IMR-90 (cell line): ENCODE measurements around the gene REST. TPM values are rescaled to one million over a fixed set of nuclear protein-coding genes. Genes with fewer than 3 reads are reported as not detected.

Source experiments
- ATAC-seq: fragments of 200-7000 bp; cut with Tn5 transposase; 2 replicates; pipeline ENCODE4 v1.9.1; 2020; ENCODE audit warnings: low read depth, mild to moderate bottlenecking, moderate library complexity
- BruUV-seq: library from RNA; stranded (reverse); fragments of 400-500 nt; replicated peaks from 2 replicates; lab custom pipeline; 2021; lab: Mats Ljungman, UMichigan
- CTCF ChIA-PET: fragments of 300-600 bp; formaldehyde crosslinking; extraction: SDS; loops from one replicate; lab custom pipeline; 2021; ENCODE audit warnings: antibody characterized with exemption; lab: Yijun Ruan, JAX
- POLR2A ChIA-PET: fragments of 300-600 bp; sonication (Branson Sonifier 250); formaldehyde crosslinking; loops from one replicate; lab custom pipeline; 2022; ENCODE audit warnings: antibody characterized with exemption; ENCODE audit not compliant: unreplicated experiment; lab: Charles Lee
- DNase-seq: peaks from one replicate; pipeline ENCODE4 v3.0.0; 2013
- H2AFZ ChIP-seq: replicated peaks from 2 replicates; pipeline ENCODE3; 2013; ENCODE audit warnings: low read length, mild to moderate bottlenecking; ENCODE audit not compliant: poor library complexity
- H2AK5ac ChIP-seq: 2 replicates; pipeline ENCODE4 v1.6.1; 2013; ENCODE audit warnings: low read depth, low read length, inconsistent platforms
- H2AK9ac ChIP-seq: replicated peaks from 2 replicates; pipeline ENCODE3; 2013; ENCODE audit warnings: mild to moderate bottlenecking, low read depth, low read length, moderate library complexity; ENCODE audit not compliant: poor library complexity
- H2BK120ac ChIP-seq: 2 replicates; pipeline ENCODE4 v1.6.1; 2013; ENCODE audit warnings: low read depth, low read length, inconsistent platforms
- H2BK15ac ChIP-seq: 3 replicates; pipeline ENCODE4 v1.6.1; 2013; ENCODE audit warnings: low read depth, low read length, inconsistent platforms
- H2BK20ac ChIP-seq: 2 replicates; pipeline ENCODE4 v1.6.1; 2013; ENCODE audit warnings: low read depth, mild to moderate bottlenecking, inconsistent platforms, low read length, moderate library complexity
- H2BK5ac ChIP-seq: 2 replicates; pipeline ENCODE4 v1.6.1; 2013; ENCODE audit warnings: mild to moderate bottlenecking, low read depth, low read length, inconsistent platforms; ENCODE audit not compliant: poor library complexity, severe bottlenecking
- H3K14ac ChIP-seq: replicated peaks from 2 replicates; pipeline ENCODE4 v1.6.1; 2013; ENCODE audit warnings: low read depth, low read length, inconsistent platforms
- H3K18ac ChIP-seq: 2 replicates; pipeline ENCODE4 v1.6.1; 2013; ENCODE audit warnings: low read depth, low read length, control low read depth
- H3K23ac ChIP-seq: 2 replicates; pipeline ENCODE4 v1.6.1; 2013; ENCODE audit warnings: low read depth, low read length, inconsistent platforms
- H3K27ac ChIP-seq: 2 replicates; pipeline ENCODE4 v1.5.1; 2013; ENCODE audit warnings: mild to moderate bottlenecking, control low read depth, low read length; ENCODE audit not compliant: insufficient read depth
- H3K27me3 ChIP-seq: 2 replicates; pipeline ENCODE4 v1.6.1; 2013; ENCODE audit warnings: low read length; ENCODE audit not compliant: control insufficient read depth, insufficient read depth
- H3K36me3 ChIP-seq: 2 replicates; pipeline ENCODE4 v1.6.1; 2013; ENCODE audit warnings: low read length, mixed read lengths; ENCODE audit not compliant: control insufficient read depth, insufficient read depth
- H3K4ac ChIP-seq: 2 replicates; pipeline ENCODE4 v1.6.1; 2013; ENCODE audit warnings: low read depth, low read length, inconsistent platforms
- H3K4me1 ChIP-seq: 2 replicates; pipeline ENCODE4 v1.6.1; 2013; ENCODE audit warnings: low read length, mixed read lengths; ENCODE audit not compliant: control insufficient read depth, insufficient read depth
- H3K4me2 ChIP-seq: 2 replicates; pipeline ENCODE4 v1.6.1; 2013; ENCODE audit warnings: low read depth, mild to moderate bottlenecking, control low read depth, low read length, moderate library complexity
- H3K4me3 ChIP-seq: 2 replicates; pipeline ENCODE4 v1.5.1; 2013; ENCODE audit warnings: low read depth, mild to moderate bottlenecking, control low read depth, low read length, moderate library complexity; ENCODE audit not compliant: insufficient read depth
- H3K56ac ChIP-seq: 2 replicates; pipeline ENCODE4 v1.6.1; 2013; ENCODE audit warnings: low read length, inconsistent platforms; ENCODE audit not compliant: insufficient read depth; ENCODE audit errors: extremely low read depth
- H3K79me1 ChIP-seq, 2 experiments: 2 replicates each; pipeline ENCODE4 v1.6.1; 2013; ENCODE audit warnings: low read length in 2 of 2, inconsistent platforms in 1 of 2, low read depth in 1 of 2
- H3K9ac ChIP-seq: 2 replicates; pipeline ENCODE4 v1.6.1; 2013; ENCODE audit warnings: low read depth, low read length, control low read depth
- H3K9me1 ChIP-seq: 2 replicates; pipeline ENCODE4 v1.6.1; 2013; ENCODE audit warnings: low read length, inconsistent platforms; ENCODE audit not compliant: insufficient read depth
- H3K9me3 ChIP-seq: 2 replicates; pipeline ENCODE4 v1.6.1; 2013; ENCODE audit warnings: low read length; ENCODE audit not compliant: control insufficient read depth, insufficient read depth
- H4K20me1 ChIP-seq: 2 replicates; pipeline ENCODE4 v1.6.1; 2013; ENCODE audit warnings: low read length, inconsistent platforms; ENCODE audit not compliant: insufficient read depth
- H4K5ac ChIP-seq: 2 replicates; pipeline ENCODE4 v1.6.1; 2013; ENCODE audit warnings: mild to moderate bottlenecking, low read depth, low read length, control low read depth
- H4K8ac ChIP-seq, 2 experiments: 2 replicates each; pipeline ENCODE4 v1.6.1; 2013; ENCODE audit warnings: low read depth in 2 of 2, low read length in 2 of 2, control low read depth in 1 of 2, inconsistent platforms in 1 of 2
- H4K91ac ChIP-seq: 2 replicates; pipeline ENCODE4 v1.6.1; 2013; ENCODE audit warnings: low read depth, low read length, inconsistent platforms; ENCODE audit not compliant: insufficient read depth
- CEBPB ChIP-seq: IDR thresholded peaks from 2 replicates; pipeline ENCODE4 v1.6.1; 2012; ENCODE audit warnings: low read depth, low read length, improper control_type of control experiment
- MAFK ChIP-seq: IDR thresholded peaks from 2 replicates; pipeline ENCODE4 v1.6.1; 2012; ENCODE audit warnings: low read depth, low read length, improper control_type of control experiment
- MAZ ChIP-seq: IDR thresholded peaks from 2 replicates; pipeline ENCODE4 v1.6.1; 2012; ENCODE audit warnings: low read depth, mild to moderate bottlenecking, low read length, improper control_type of control experiment, moderate library complexity, borderline replicate concordance
- NFE2L2 ChIP-seq: fragments of 150-350 bp; IDR thresholded peaks from 2 replicates; pipeline ENCODE4 v1.6.1; 2016; ENCODE audit warnings: low read depth, mild to moderate bottlenecking, low read length
- RAD21 ChIP-seq: IDR thresholded peaks from 2 replicates; pipeline ENCODE4 v1.6.1; 2012; ENCODE audit warnings: low read length, improper control_type of control experiment
- SMC3 ChIP-seq: fragments of 150-350 bp; IDR thresholded peaks from 2 replicates; pipeline ENCODE4 v1.6.1; 2016; ENCODE audit warnings: low read depth, mild to moderate bottlenecking, antibody characterized with exemption, low read length, moderate library complexity
- dilution Hi-C: fragments of 300-500 bp; cut with HindIII; formaldehyde crosslinking; loops from one replicate; pipeline ENCODE4 v1.14.3; 2018; ENCODE audit warnings: low sequenced_read_pairs; ENCODE audit not compliant: unreplicated experiment
- in situ Hi-C: fragments of 300-500 bp; cut with MboI; formaldehyde crosslinking; loops from 3 replicates; pipeline ENCODE4 v1.14.3; 2019; ENCODE audit warnings: low sequenced_read_pairs, inconsistent platforms, mixed read lengths
- intact Hi-C: fragments of 100-400 bp; cut with micrococcal nuclease; formaldehyde crosslinking; loops from 2 replicates; pipeline ENCODE4 v1.10.0; 2022
- polyA plus RNA-seq, 3 experiments: library from polyadenylated mRNA; depleted of rRNA; stranded (reverse); fragments of >200 nt; gene quantifications; 2 replicates each; pipeline ENCODE4 v1.2.3, GENCODE V29; 2012; ENCODE audit warnings: low replicate concordance in 1 of 3
- total RNA-seq: library from RNA; depleted of rRNA; stranded (reverse); fragments of >200 nt; gene quantifications from 2 replicates; pipeline ENCODE4 v1.2.3, GENCODE V29; 2012

The REST gene
- total and polyA plus RNA-seq, 2 of the 4 experiments (the other 2 are of a cell fraction): 10.0 to 66.9 TPM

GRCh38 chr4:56972809-56973208 is 65.1 kb downstream of the REST start:
- Histone ChIP-seq H3K4me1 (no peaks in the 10 kb centered on the region), H4K8ac (no peak overlapping the region), H3K23ac (no peak overlapping the region), H2AK5ac (no peak overlapping the region), H4K91ac (no peak overlapping the region), H4K20me1 (peaks cover 13% of the 10 kb centered on the region), H3K56ac (no peak overlapping the region), H3K9ac (no peak overlapping the region), H2BK15ac (no peak overlapping the region), H2BK5ac (no peak overlapping the region), H2AK9ac (no peak overlapping the region), H3K9me3 (peaks cover 6% of the 10 kb centered on the region), H4K5ac (no peak overlapping the region), H3K9me1 (no peaks in the 10 kb centered on the region; the same call in none of the 2 replicates), H2BK120ac (no peak overlapping the region), H2AFZ (no peak overlapping the region), H3K4me2 (no peak overlapping the region), H3K14ac (no peak overlapping the region), H3K79me1 (peaks cover 8 to 40% of the 10 kb centered on the region in 2 experiments; a peak in 3 of 4 replicates), H3K18ac (no peak overlapping the region), H3K4me3 (no peak overlapping the region), H3K36me3 (peaks cover 34% of the 10 kb centered on the region), H3K4ac (no peak overlapping the region), H3K27ac (no peak overlapping the region), H2BK20ac (no peak overlapping the region), H3K27me3 (no peaks in the 10 kb centered on the region)
- TF ChIP-seq CEBPB (no peak), NFE2L2 (no peak), MAZ (no peak), MAFK (no peak), SMC3 (no peak), RAD21 (no peak)
- intact Hi-C loops: no loop called here
- ATAC-seq (no peak), DNase-seq (no peak)
- BruUV-seq: no TSS peak
- in situ Hi-C loops: no loop called here
- dilution Hi-C loops: no loop called here
- CTCF ChIA-PET: interaction anchor here (0.6 kb wide), 1 partner anchor 38 kb away, joined by 5 read pairs; no protein-coding TSS in a partner anchor
- POLR2A ChIA-PET: no interaction called here
